GM12865 (cell line): ENCODE measurements around the gene PARP16.

ENCODE experiments used
- DNase-seq: peaks from one replicate; pipeline ENCODE4 v3.0.0; 2010; ENCODE audit warnings: low read depth
- H3K4me3 ChIP-seq: 2 replicates; pipeline ENCODE4 v1.5.1; 2011; ENCODE audit warnings: mild to moderate bottlenecking, low read depth, low read length, control low read depth
- TF ChIP-seq, protein P1 (sequence below): IDR thresholded peaks from 2 replicates; pipeline ENCODE4 v1.5.1; 2011; ENCODE audit warnings: low read length, control low read depth, low read depth, inconsistent platforms; ENCODE audit not compliant: insufficient read depth; ENCODE audit errors: missing control alignments

The PARP16 gene

DNA sequence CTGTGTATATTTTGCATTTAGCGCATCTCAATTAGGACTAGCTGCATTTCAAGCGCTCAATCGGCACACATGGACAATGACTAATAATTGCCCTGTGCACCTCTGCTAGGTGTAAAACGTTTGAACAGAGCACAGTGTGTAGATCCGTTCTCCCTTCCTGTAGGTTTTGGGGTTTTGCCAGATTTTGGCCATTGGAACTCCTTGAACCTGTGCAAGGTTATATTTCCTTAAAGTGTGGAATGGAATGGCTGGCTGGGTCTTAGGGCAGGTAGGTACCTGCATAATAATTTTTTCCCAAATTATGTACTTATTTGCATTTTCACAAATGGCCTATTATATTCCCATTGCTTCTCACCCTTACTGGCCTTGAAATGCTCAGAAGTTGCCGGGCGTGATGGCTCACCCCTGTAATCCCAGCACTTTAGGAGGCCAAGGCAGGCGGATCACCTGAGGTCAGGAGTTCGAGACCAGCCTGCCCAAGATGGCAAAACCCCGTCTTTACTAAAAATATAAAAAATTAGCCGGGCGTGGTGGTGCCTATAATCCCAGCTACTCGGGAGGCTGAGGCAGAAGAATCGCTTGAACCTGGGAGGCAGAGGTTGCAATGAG is 18.6 kb upstream of the PARP16 start:
- TF ChIP-seq, protein P1, sequence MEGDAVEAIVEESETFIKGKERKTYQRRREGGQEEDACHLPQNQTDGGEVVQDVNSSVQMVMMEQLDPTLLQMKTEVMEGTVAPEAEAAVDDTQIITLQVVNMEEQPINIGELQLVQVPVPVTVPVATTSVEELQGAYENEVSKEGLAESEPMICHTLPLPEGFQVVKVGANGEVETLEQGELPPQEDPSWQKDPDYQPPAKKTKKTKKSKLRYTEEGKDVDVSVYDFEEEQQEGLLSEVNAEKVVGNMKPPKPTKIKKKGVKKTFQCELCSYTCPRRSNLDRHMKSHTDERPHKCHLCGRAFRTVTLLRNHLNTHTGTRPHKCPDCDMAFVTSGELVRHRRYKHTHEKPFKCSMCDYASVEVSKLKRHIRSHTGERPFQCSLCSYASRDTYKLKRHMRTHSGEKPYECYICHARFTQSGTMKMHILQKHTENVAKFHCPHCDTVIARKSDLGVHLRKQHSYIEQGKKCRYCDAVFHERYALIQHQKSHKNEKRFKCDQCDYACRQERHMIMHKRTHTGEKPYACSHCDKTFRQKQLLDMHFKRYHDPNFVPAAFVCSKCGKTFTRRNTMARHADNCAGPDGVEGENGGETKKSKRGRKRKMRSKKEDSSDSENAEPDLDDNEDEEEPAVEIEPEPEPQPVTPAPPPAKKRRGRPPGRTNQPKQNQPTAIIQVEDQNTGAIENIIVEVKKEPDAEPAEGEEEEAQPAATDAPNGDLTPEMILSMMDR = no peak
- no peak for DNase-seq
- peak overlapping the region; percentile 25; the same call in 1 of the 2 replicates for H3K4me3 ChIP-seq

DNA sequence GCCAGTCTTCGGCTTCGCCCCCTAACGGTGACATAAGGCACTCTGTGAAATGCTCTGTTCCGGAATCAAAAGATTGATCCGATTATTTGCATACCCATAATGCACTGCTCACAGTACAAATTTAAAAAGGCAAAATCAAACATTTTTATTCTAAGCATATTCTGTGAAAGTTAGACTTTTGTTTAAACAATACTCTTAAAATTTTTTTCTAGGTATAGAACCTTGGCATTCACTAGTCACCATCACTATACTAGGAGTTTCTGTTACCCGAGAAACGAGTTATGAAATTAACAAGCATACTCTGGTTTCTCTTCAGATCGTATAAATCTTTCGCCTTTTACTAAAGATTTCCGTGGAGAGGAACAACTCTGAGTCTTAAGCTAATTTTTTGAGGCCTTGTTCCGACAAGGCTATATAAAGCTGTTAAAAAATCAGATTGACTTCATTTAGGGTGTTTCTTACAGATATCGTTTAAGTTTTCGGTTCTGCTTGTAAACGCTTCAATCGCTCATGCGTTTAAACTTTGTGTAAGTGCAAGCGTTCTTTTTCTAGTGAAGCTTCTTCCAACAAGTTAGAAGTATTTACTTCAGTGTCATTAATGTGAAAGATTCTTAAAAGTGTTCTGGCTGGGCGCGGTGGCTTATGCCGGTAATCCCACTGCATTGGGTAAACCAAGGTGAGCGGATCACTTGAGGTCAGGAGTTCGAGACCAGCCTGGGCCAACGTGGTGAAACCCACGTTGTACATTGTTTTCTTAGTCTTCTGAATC is 17.9 kb upstream of the PARP16 start, which contains the start of gene RNU5B-1:
RNU5B-1 (plus strand) TSS at position 297 of the 769 bp plus-strand sequence.
- TF ChIP-seq, protein P1 = peak; percentile 88
- DNase-seq = peak; percentile 97
- H3K4me3 ChIP-seq = peak within 1 kb of the TSS; percentile 81

DNA sequence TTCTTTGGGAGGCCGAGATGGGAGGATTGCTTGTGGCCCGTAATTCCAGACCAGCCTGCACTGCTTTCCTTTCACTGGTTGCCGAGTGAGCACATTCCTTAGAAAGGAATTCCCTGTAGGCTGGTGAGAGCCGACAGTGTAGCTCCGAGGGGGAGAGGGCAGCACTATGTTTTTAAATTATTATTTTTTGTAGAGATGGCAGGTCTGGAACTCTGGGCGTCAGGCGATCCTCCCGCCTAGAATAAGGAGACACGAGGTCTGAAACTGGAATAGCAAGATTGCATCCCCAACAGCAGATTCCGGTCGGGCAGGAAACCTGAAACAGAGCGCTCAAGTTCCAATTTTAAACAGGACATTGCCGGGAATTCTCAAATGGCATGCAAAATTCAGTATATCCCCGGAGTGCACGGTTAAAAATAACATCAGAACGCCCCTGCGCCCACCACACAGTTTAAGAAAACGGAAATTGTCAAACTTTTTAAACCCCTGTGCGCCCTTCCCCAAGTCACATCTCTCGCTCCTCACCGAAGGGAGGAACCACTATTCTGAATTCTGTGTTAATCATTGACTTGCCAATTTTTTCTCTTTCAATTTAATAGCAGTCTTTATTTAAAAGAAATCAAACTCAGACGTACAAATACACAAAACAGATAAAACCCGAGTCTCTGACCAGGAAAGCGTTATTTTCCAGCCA is 17.2 kb upstream of the PARP16 start:
- peak overlapping the region; percentile 81 for H3K4me3 ChIP-seq
- peak; percentile 40 for DNase-seq
- TF ChIP-seq, protein P1 = no peak

DNA sequence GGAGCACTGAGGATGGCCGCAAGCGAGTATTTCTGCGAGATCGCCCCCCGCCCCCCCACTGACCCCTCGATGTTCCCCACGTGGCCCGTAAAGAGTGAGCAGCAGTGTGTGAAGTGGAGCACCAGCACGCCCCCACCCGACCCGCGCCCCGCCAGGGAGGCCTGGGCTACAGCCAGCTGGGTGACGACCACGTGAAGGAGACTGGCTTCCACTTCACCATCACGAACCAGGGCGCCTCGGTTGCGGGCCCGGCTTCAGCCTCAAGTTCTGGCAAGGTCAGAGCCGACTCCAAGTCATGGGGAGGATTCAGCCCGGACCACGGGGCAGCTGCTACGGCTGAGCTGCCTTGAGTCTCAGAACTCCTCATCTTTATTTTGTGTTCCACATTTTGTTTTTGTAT is 15.4 kb upstream of the PARP16 start:
- DNase-seq = no peak
- H3K4me3 ChIP-seq = no peak overlapping the region
- TF ChIP-seq, protein P1 = no peak

DNA sequence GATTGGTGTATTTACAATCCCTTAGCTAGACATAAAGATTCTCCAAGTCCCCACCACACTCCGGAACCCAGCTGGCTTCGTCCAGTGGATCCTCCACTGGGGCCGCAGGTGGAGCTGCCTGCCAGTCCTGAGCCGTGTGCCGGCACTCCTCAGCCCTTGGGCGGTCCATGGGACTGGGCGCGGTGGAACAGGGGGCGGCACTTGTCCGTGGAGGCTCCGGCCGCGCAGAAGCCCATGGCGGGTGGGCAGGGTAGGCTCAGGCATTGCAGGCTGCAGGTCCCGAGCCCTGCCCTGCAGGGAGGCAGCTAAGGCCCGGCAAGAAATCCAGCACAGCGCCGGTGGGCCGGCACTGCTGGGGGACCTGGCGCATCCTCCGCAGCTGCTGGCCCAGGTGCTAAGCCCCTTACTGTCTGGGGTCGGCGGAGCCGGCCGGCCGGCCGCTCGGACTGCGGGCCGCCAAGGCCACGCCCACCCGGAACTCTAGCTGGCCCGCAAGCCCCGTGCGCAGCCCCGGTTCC is 14.3 kb upstream of the PARP16 start:
- TF ChIP-seq, protein P1 = no peak
- DNase-seq = no peak
- no peak overlapping the region for H3K4me3 ChIP-seq

DNA sequence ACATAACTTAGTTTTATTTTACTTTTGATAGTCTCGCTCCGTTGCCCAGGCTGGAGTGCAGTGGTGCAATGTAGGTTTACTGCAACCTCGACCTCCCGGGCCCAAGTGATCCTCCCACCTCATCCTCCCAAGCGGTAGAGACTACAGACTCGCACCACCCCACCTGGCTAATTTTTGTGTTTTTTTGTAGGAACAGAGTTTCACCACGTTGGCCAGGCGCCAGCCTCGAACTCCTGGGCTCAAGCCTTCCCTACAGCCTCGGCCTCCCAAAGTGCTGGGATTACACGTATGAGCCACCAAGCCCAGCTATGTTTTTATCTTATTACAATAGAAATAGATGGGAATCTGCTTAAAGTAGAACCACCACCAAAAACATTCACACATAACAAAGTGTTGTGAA is 12.0 kb upstream of the PARP16 start:
- DNase-seq = no peak
- TF ChIP-seq, protein P1 = no peak
- H3K4me3 ChIP-seq = no peak overlapping the region
